HG03520 (cell line): ENCODE data around the gene ZSWIM5.

Experiments
- ATAC-seq: cut with Tn5 transposase; IDR thresholded peaks from one replicate; pipeline ENCODE4 v1.9.1; 2021; ENCODE audit warnings: mild to moderate bottlenecking, moderate library complexity; ENCODE audit not compliant: unreplicated experiment

The ZSWIM5 gene

DNA sequence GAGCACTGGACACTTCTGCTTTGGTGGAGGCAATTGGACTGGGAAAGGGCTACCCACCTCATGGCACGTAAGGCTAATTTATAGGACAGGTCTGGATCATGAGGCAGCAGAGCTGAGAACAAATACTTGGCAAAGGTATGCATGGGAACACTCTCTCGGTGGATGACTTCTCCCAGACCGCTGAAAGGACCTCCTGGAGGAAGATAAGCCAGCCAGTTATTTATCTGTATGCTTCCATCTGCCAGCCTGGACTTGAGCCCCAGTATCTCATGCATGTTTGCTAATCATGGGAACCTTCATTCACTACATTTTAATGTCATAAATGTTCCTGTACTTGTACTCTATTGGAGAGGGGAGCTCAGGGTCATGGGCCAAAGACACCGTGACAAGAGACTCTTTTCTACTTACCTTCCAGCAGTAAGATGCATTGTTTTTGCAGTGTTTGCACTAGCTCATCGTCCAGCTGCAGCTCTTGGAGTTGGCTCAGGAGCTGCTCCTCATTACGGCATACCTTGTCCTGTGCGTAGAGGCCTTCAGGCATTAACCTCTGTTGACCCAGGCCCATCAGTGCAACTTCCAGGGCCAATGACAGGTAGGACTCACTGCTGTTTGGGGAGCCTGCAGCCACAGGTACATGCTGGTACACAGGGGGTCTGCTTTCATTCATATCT lies 170.6 kb downstream of the ZSWIM5 start:
- no peak for ATAC-seq

- no peak for ATAC-seq
These were observed 173.0 kb downstream of the ZSWIM5 start for GRCh38 chr1:45033356-45033755.

- ATAC-seq, result no peak
These were observed 173.6 kb downstream of the ZSWIM5 start for GRCh38 chr1:45032837-45033236.

DNA sequence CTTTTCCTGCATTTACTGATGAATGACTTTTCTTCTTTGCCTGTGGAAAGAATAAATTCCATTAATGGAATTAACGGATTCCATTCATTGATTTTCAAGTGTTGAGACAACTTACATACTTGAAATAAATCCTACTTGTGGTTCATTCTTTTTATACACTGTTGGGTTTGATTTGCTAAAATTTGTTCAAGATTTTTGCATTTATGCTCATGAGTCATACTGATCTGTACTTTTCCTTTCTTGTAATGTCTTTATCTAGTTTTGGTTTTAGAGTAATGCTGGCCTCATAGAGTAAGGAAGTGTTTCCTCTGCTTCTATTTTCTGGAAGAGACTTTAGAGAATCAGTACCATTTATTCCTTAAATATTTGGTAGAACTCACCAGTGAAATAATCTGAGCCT lies 180.0 kb downstream of the ZSWIM5 start:
- ATAC-seq, result no peak

GRCh38 chr1:45023663-45024062 lies 182.7 kb downstream of the ZSWIM5 start:
- ATAC-seq, result no peak

- peak; percentile 58 for ATAC-seq
These were observed 187.7 kb downstream of the ZSWIM5 start for GRCh38 chr1:45018599-45019230.

- ATAC-seq, result no peak
These were observed 189.6 kb downstream of the ZSWIM5 start for GRCh38 chr1:45016767-45017166.

GRCh38 chr1:45016090-45016697 lies 190.2 kb downstream of the ZSWIM5 start:
- no peak for ATAC-seq

GRCh38 chr1:45015683-45016082 lies 190.7 kb downstream of the ZSWIM5 start:
- no peak for ATAC-seq

GRCh38 chr1:45014321-45015028 lies 191.9 kb downstream of the ZSWIM5 start:
- ATAC-seq, result no peak

DNA sequence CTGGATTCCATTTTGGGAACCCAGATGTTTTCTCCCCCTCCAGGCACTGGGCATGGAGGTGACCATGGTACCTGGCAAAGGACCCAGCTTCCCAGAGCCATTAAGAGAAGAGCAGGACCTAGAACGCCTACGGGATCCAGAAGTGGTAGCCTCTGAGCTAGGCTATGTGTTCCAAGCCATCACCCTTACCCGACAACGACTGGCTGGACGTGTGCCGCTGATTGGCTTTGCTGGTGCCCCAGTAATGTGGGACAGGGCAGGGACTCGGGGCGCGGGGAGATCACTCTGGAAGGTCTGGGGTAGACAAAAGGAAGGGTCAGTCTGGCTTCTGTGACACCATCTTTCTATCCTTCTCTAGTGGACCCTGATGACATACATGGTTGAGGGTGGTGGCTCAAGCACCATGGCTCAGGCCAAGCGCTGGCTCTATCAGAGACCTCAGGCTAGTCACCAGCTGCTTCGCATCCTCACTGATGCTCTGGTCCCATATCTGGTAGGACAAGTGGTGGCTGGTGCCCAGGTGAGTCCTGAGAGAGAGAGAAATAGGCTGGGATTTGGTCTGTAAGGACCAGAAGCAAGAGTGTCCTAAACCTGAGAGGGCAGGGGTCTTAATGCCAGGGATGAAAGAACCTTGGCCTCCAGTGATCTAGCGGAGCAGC lies 192.7 kb downstream of the ZSWIM5 start:
- no peak for ATAC-seq

- ATAC-seq, result no peak
These were observed 193.6 kb downstream of the ZSWIM5 start for GRCh38 chr1:45012639-45013278.

DNA sequence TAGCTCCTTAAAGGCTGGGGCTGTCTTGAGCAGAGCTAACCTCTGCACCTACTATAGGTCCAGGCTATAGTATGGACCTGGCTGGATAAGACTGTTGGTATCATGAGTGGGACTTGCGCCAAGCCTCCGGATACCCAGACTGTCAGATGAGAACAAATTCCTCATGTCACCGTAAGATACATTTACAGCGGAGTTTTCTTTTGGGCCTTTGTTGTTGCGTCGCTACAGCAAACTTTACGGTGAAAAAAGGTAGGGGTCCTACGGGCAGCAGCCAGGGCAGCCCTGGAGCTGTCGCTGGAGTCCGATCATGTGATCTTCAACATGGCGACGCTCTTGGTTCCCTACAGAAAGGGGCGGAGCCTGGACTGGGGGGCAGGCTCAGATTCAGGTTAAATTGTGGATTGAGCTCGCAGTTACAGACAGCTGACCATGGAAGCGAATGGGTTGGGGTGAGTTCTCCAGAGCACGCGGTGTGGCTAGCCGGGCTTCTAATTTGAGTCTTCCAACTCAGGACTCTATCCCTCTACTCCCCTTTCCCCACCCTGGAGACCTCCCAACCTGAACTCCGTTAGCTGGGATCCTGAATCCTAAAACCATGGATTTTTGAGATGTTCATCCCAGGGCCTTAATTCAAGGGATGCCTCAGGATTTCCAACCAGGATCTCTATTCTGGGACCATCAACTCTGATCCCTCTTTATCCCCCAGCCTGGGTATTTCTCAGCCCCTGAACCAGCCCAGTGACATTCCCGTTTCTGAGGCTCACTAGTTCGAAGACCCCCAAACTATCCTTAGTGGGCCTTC lies 194.4 kb downstream of the ZSWIM5 start, which contains the start of gene UROD:
TSS of gene UROD (plus strand) at position 418 of the 802 bp plus-strand sequence. CDS start at position 430, 12 bp downstream.
- ATAC-seq, result peak; percentile 69

- peak; percentile 50 for ATAC-seq
These were observed 195.3 kb downstream of the ZSWIM5 start, which contains the start of gene HECTD3 for GRCh38 chr1:45010855-45011811. Gene HECTD3, minus strand, starts transcription at chr1:45011324. Its CDS starts 67 bp downstream, at chr1:45011257.

- no peak for ATAC-seq
These were observed 196.2 kb downstream of the ZSWIM5 start for GRCh38 chr1:45009956-45010854.

DNA sequence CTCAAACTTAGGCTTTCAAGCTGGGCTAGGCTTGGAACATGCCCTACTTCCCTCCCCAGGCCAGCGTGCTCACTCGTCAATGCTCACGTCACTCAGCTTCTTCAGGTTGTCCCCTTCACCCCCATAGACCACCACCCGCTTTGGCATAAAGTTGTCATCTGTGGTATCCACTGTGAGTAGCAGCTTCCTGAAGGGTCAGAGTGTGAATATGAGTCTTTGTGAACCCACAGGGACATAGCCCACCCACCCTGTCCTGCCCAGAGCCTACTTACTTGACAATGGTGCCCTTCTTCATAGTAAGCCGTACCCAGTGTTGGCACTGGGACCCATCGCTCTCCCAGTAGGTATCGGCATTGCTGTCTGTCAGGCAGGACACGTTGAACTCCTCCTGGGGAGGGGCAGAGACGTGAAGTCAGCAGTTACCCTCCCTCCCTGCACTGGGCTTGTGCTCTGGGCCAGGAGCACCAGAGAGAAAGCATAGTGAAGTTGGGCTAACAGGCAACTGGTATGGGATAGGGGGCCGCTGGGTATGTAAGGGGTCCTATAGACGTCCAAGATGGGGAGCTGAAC lies 197.0 kb downstream of the ZSWIM5 start:
- no peak for ATAC-seq

DNA sequence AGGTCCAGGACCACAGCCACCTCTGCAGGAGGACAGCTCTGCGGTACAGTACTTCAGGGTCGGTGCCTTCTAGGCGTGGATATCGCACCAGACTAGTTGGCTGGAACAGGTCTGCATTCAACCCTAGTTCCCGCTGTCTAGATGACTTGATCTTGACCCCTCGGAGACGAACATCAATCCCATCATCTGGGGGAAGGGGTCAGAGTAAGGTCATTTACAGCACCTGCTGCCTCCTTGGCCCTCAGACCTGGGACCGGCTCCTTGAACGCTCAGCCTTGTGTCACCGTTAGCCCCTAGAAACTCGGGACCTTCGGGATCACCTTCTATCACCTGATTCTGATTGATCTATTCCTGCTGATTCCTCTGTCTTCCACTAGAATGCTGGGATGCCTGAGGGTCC lies 197.9 kb downstream of the ZSWIM5 start:
- ATAC-seq, result no peak
